NCI-H345 treated with DMSO at 0.1 percent for 48 hours (cell line): Measurements from ENCODE around the gene NTM.

Experiments
- DNase-seq: peaks from one replicate; lab custom pipeline; 2025; ENCODE audit not compliant: unreplicated experiment; lab: John Stamatoyannopoulos, UW

Gene NTM

DNA sequence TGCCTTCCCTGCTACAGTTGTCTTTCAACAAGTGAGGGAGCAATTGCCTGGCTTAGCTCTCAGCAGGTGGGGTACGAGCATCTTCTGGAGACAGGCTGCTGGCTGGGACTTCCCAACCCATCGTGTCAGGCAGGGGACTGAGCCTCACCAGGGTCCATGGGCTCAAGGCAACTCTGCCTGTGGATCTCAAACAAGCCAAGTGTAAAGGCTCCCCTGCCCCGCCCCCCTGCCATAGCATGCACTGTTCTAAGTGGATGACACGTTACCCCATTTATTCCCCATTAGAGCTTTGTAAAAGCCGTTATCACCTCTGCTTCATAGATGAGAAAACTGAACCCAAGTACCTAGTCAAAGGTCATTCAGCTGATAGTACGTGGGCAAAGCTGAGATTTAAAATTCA, 222.9 kb downstream of the NTM start:
- DNase-seq, result no peak

DNA sequence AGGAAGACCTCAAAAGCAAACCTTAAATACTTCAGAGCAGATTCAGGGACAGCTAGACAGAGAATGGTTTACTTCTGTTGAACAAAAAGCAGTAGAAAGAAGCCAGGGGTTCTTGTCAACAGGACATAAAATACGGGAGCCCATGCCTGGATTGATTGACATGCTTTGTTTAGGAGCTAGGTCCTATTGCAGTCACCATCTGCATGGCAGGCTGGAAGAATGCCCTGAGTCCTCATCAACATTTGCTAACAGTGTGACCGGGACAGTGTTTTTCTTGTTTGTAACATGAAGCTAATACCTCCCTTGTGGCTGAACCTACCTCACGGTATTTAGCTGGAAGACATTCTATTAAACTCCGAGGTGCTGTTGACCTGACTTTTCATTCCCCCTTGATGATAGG, 225.4 kb downstream of the NTM start:
- no peak for DNase-seq

GRCh38 chr11:131597890-131598289, 227.5 kb downstream of the NTM start:
- DNase-seq, result no peak

GRCh38 chr11:131598305-131598704, 227.9 kb downstream of the NTM start:
- DNase-seq, result no peak

- no peak for DNase-seq
Observed at GRCh38 chr11:131599285-131599684, 228.9 kb downstream of the NTM start.

DNA sequence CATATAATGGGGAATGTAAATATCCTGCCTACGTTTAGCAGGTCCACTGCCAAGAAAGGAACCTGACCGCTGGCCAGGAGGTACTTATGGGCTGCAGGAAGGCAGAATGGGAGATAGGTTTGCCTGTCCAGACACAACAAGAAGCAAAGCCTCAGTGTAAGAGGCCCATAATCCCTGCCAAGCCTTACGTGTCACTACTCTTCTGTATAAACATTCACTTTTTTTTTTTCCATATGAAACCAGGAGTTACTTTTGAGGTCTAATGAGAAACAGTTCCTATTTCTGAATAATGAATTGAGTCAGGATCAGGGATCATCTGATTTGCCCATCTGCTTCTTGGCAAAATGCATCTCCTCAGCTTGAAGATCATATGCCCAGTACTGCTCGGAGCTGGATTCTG, 230.2 kb downstream of the NTM start:
- no peak for DNase-seq

DNA sequence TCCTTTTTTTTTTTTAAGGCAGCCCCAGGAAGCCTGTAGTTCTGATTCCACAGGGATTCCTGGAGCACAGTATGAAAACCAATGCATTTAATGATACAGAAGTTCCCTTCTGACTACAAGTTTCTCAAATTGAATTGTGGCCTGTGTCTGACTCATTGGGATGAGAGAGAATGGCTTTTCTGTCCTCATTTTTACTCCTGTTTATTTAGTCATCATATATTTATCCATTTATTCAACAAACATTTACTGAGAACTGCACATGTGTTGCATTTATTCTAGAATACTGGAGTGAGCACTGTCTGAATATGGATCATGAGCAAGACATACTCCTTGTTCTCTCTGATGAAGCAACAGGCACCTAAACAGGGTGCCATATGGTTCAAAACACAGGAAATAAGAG, 231.2 kb downstream of the NTM start:
- no peak for DNase-seq

DNA sequence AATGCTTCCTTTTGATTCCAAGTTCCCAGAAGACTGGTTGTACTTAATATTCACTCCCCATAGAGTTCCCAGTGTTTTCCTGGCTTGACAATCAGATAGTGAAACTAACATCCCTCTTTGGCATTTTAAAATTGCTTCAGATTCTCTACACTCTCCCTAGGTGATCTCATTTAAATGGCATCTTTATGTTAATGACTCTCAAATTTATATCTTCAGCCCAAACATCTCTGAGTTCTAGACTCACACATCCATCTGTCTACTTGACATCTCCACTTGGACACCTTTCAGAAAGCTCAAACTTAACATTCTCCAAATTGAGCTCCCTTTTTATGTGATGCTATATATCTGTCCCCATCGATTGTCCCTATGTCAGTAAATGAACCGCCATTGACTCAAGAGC, 232.0 kb downstream of the NTM start:
- no peak for DNase-seq

DNA sequence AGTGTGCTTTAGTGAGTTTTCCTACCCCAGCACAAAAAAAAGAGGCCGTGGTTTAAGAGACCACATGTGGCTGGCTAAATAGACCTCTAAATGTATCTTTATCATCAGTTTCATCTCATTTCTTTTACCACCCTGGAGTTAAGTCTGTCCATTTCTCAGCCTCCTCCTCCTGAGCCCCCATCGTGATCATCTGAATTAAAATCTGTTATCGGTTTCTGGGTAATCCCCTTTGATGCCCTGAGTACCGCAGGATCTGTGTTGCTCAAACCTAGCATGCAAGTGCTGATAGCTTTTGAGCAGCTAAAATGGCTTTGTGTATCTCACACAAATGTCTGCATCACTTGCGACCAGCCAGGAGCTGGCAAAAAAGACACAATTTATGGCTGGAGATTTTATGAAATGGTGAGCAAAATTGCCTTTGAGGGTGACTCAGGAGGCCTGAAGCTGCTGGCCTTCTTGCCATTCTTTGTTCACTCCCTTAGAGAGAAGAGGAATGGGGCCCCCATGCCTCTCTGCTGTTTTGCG, 236.5 kb downstream of the NTM start:
- no peak for DNase-seq

- no peak for DNase-seq
Observed at GRCh38 chr11:131609337-131609736, 238.9 kb downstream of the NTM start.

DNA sequence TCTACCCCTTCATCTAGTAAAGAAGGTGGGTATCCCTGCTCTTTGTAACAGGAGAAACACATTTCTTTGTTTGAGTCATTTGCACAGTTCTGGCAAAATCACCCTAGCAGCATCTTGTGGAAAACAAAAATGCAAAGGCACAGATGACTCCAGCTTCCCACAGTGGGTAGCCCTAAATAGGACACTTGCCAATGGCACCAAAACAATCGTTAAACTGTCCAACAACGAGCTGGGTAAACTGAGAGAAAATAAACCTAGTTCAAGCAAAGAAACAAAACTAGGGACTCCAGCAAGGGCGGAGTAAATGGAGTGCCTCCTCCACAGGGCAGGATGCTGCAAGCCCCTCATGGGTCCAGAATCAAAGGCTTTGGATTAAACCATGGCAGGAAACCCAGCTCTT, 239.5 kb downstream of the NTM start:
- DNase-seq, result no peak

DNA sequence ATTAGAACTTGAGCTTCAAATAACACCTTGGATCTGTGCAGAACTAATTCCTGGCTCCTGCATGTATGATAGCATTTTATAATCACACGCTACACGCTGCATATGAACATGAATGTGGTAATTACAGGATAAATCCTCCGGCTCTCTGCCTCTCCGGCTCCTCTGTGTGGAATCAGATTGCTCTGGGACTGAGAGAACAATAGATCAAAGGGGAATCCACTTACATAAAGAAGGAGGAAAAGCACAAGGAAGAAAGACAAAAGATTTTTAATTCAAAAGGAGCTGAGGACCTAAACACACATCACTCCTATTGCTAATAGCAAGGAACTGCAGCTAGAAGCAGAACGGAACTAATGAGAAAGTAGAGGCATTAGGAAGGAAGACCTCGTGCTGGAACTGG, 240.9 kb downstream of the NTM start:
- DNase-seq, result no peak

GRCh38 chr11:131612533-131612932, 242.1 kb downstream of the NTM start:
- no peak for DNase-seq

- DNase-seq, result no peak
Observed at GRCh38 chr11:131614631-131615030, 244.2 kb downstream of the NTM start.

DNA sequence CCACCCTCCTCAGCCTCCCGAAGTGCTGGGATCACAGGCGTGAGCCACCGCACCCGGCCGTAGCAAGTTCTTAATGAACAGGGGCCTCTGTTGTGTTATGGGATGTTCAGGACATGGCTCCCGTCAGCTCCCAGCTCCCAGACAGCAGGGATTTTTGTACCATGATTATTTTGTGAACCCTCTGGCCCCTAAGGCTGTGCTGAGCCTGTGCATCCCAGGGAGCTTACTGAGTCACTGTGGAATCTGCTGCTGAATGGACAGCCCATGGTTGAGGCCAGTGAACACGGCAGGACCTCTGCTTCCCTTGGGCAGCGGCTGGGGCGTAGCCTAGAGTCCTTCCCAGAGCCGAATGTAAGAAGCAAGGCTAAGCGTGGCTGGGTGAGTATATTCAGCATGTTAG, 245.2 kb downstream of the NTM start:
- DNase-seq, result no peak

DNA sequence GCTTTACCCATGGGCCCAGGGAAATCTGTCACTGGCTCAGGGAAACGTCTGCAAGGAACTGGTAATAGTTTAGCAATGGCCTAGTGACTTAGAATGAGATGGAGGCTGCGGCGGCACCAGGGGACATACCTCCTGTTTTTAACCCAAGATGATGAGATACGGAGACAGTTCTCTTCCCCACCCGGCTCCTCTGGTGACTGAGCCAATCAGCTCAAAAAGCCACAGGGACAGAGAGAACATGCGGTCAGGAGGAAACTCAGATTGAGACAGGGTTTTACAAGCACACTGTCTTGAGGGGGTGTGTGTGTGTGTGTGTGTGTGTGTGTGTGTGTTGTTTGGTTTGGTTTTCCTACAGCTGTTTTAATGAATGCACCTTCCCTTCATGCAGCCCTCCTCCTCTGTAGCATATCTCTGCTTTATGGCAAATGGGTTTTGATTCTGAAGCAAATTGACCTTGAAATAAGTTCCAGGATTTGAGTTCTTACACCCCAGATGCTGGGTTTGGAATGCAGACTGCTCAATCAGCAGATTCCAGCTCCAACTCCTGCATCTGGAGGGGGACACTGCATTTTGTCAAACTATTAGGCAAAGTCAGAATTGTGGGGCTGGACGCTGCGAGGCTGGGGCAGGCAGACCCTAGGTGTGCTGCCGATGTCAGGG, 246.2 kb downstream of the NTM start:
- no peak for DNase-seq

- DNase-seq, result no peak
Observed at GRCh38 chr11:131618201-131618600, 247.8 kb downstream of the NTM start.

- DNase-seq, result no peak
Observed at GRCh38 chr11:131622193-131622592, 251.8 kb downstream of the NTM start.

- no peak for DNase-seq
Observed at GRCh38 chr11:131624531-131624930, 254.1 kb downstream of the NTM start.

GRCh38 chr11:131626788-131627187, 256.4 kb downstream of the NTM start:
- no peak for DNase-seq

DNA sequence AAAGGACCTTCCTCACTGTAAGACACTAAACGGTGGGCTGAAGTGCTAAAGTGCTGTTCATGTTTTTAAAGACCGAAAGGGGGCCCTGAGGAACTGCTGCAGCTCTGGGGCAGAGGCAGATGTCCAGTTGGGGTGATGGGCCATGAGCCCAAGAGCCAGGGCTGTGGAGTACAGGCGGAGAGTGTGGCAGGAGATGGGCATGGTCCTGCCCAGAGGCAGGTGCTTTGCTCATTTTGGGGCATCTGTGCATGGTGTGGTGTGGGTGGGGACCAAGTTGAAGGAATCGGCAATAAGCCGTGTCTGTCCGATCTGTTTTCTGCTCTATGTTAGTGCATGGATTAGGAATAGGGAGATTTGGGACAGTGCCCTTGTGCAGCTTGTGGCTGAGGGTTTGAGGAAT, 258.3 kb downstream of the NTM start:
- no peak for DNase-seq

GRCh38 chr11:131629925-131630540, 259.6 kb downstream of the NTM start:
- no peak for DNase-seq

GRCh38 chr11:131632971-131633370, 262.6 kb downstream of the NTM start:
- no peak for DNase-seq
